Right ventricle myocardium superior (tissue), 1 donor: ENCODE data around the gene MUL1. TPM values are rescaled to one million over a fixed set of nuclear protein-coding genes. Genes with fewer than 3 reads are reported as not detected.

Experiments
- ATAC-seq: fragments of 200-7000 bp; cut with Tn5 transposase; one replicate; pipeline ENCODE4 v1.9.1; 2020; ENCODE audit warnings: mild to moderate bottlenecking; ENCODE audit not compliant: poor library complexity
- DNase-seq: peaks from one replicate; pipeline ENCODE4 v3.0.0-alpha.2; 2020
- intact Hi-C: fragments of 100-400 bp; cut with DNase I; formaldehyde crosslinking; loops from one replicate; pipeline ENCODE4 v1.11.2; 2022
- total RNA-seq: library from RNA; stranded (reverse); fragmentation: NEBNext Ultra II Directional; extraction: Animal tissue kit (Norgen Biotek cat#: 25700); gene quantifications from one replicate; pipeline ENCODE4 v1.2.1, GENCODE V29; 2021
- donor health status: DM: no; HTN: yes; CAD: no; lungs with severe emphysema.

The MUL1 gene
- total RNA-seq, 1 donor from 2014 or later = 42.1 TPM

DNA sequence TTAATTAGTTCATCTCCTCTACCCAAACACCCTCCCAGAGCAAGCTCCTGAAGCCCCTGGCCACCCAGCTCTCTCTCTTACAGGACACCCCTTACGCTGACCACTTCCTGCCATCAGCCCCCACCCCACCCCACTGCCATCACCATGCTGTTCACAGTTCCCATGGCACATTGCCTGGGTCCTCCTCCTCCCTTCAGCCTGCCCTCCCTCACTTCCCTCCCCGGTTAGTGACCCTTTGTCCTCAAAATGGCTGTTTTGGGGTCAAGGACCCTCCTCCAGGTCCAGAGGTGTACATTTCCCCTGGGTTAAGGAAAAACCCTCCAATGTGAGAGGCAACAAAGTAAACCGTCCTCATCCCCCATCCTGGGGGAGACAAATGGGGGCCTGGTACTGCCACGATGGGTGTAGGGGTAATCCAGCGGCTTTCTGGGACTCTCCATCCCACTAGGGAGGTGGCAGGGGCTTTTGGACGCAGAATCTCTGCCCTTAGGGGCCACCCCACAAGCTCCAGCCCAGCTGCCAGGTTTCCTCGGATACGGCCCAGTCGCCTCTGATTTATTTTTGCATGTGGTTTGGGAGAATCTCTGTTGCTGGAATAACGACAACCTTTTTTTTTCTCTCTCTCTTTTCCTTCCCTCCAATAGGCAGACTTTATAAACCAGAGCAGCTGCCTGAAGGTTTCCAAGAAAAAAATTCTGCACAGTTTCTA lies 30.4 kb downstream of the MUL1 start:
- no peak for DNase-seq
- intact Hi-C loops = no loop called here
- no peak for ATAC-seq

DNA sequence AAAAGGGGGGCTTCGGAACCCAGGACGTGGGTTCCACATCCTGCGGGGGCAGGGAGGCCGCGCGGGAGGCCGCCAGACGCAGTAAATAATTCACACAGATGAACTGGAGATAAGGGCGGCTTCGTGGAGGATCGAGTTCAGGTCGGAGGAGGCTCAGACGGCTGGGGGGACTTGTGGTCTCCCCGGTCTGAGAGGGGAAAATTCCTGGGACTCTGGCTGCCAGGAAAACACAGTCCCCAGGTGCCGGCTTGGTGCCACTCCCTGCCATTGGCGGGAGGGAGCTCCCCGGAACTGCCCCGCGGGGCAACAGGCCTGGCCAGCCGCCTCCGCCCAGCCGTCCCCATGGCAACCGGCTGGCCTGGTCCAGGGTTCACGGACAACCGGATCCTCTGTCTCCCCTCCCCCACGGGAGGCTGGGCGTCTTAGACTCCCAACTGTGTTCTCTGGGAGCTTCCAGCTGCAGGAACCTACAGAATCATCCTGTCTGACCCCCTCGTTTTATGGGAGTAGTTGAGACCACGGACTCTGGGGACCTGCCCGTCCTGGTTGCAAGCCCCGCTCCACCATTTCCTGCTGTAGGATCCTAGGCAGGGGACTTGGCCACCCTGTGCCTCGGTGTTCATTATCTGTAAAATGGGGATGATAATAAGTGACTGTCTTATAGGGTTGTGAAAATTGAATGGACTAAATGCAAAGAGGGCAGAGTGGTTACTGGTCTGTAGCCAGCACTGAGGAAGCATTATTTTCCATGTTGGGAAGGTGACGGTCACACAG lies 31.5 kb downstream of the MUL1 start:
- intact Hi-C loops = no loop called here
- DNase-seq (peak; percentile 70), ATAC-seq (peak; percentile 66)

DNA sequence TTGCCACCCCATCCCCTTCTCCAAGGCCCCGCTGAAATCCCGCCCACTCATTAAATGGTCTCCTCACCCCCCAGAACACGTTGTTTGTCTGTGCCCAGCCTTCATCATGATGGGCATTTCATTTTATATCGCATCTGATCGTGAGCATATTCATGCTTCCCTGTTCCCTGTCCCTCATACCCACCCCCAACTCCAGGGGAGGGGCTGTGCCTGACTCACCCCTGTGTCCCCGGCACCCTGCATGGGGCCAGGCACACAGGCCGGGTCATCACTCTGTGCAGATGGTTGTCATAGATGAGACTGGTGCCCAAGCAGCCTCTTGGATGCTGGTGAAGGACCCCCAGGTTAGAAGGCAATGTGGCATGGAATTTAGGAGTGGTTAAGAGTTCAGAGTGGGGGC lies 33.0 kb downstream of the MUL1 start:
- DNase-seq (no peak), ATAC-seq (no peak)
- intact Hi-C loops = no loop called here

DNA sequence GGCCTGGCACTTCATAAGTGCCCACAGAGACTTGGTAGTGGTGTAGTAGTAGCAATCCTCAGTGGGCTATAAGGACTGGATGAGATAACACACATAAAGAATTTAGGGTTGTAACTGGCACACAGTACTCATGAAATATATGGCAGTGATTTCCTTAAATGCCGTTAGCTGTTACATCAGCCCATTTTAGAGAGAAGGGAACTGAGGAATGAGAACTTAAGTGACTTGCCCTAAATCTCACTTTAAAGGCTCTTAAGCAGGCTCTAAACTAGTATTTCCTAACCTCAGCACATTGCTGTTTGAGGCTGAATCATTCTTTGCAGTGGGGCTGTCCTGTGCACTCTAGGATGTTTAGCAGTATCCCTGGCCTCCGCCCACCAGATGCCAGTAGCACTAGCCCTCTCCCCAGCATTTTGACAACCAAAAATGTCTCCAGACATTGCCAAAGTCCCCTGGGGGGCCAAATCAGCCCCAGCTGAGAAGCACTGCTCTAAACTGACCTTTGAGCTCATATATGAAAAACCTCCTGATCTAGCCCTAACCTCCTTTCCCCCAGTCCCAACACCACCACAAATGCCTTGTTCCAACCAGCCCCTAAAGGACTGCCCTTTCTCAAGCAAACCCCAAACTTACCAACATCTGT lies 33.5 kb downstream of the MUL1 start:
- ATAC-seq (no peak), DNase-seq (no peak)
- intact Hi-C loops = no loop called here

DNA sequence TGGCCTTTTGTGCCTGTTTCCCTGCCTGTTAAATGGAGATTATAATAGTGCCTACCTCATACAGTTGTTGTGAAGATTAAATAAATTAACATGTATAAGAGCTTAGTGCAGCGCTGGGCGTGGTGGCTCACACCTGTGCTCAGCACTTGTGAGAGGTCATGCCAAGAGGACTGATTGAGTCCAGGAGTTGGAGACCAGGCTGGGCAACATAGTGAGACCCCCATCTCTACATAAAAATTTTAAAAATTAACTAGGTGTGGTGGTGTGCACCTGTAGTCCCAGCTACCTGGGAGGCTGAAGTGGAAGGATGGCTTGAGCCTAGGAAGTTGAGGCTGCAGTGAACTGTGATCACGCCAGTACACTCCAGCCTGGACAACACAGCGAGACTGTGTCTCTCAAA lies 34.1 kb downstream of the MUL1 start:
- DNase-seq (no peak), ATAC-seq (no peak)
- intact Hi-C loops = no loop called here

DNA sequence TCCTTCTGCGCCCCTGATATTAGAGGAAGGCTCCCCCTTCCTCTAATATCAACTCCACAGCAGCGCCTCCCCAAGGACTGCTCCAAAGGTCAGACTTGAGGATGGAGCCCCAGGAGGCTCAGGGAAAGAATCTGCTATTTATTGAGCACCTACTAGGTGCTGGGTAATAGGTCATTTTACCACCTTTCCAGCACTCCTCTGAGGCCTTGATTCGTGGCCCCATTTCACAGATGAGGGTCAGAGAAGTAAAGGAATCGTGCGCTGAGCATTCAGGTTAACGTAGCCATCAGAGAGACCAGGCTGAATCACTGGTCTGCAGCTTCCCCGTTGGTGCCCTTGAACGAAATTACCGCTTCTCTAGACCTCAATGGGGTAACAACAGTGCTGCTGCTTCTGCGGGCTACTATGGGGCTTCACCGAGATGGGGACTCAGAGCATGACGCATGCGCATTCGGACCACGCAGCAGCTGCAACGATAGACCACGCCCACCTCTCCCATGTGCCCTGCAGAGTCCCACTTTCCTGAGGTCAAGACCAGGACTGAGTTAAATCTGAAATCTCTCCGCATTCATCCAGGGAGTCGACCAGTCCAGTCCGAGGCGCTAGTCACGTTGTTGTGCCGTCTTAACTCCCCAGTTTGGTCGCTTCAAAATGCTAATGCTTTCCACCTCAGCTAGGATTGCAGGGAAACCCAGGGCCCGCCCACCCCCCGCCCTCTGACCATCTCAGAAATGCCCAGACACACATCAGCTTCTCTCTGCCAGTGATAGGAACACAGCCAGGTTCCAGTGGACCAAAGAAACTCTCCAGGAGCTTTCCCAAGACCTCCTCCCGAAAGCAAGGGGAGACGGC lies 34.9 kb downstream of the MUL1 start:
- ATAC-seq (peak; percentile 75), DNase-seq (peak; percentile 83)
- intact Hi-C loops = no loop called here

DNA sequence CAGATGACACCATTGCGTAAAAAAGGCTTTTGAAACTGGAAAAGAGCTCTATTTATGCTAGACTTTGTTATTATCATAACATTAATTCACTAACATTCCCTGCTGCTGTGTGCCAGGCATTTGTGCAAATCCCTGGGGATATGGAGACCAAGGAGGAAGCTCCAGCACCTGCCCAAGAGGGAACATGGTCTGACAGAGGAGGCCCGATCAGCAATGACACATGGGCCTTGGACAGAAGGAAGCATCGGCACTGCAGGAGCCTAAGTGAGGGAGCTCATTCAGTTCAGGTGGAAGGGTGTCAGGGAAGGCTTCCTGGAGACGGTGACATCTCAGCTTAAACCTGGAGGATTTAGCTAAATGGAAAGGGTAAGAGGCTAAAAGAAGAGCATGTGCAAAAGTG lies 35.8 kb downstream of the MUL1 start:
- ATAC-seq (no peak), DNase-seq (no peak)
- intact Hi-C loops = no loop called here

DNA sequence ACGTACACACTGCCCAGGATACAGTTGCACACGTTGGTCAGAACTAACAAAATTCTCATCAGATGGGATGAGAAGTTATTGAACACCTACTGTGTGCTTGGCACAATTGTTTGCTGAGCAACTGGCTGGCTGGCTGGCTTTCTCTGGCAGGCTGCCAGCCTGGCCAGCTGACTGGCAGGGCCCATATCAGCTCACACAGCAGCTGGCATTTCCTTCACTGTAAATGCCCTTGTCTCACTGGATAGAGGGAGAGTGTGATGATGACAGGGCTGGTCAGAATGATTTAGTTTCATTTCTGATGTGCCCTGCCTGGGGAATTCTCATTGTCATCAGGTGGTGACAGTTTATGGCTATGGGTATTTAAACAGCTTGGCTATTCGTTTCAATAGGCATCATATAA lies 37.8 kb downstream of the MUL1 start:
- DNase-seq = no peak
- intact Hi-C loops = no loop called here

DNA sequence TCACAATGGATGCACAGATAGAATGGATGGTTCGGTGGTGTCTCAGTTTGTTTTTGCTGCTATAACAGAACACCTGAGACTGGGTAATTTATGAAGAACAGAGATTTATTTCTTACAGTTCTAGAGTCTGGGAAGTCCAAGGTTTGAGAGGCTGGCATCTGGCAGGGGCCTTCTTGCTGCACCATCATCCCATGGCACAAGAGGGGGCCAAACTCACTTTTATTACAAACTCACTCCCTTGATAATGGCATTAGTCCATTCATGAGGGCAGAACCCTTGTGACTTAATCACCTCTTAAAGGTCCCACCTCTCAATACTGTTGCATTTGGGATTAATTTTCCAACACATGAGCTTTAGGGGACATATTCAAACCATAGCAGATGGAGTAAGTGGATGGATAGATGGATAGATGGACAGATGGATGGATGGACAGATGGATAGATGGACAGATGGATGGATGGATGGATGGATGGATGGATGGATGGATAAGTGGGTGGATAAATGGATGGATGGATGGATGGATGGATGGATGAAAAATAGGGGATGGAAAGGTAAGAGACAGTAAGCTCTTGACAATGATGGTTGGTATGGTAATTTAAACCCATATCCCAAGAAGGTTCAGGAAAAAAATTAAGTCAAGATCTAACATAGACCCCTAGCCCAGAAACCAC lies 38.4 kb downstream of the MUL1 start:
- intact Hi-C loops = no loop called here
- DNase-seq (no peak), ATAC-seq (no peak)

More for the DNA sequence above, 37.8 kb downstream of the MUL1 start:
- peak; percentile 42 for ATAC-seq

DNA sequence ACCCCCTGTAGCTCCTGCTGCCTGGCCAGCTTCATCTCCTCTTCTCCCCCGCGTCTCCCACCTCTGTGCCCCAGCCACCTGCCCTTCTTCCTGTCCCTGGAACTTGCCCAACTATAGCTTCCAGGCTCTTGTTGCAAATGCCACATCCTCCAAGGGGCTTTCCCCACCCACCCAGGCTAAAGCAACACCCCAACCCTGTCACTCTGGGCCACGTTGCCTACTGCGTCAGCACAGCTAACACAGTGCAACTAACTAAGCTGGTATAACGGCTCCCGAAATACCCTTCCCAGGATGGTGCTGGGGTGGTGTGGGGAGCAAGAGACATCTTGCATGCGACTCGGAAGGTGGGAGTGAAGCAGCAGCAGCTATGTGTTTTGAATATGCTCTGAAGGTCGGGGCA lies 41.7 kb downstream of the MUL1 start:
- intact Hi-C loops = no loop called here
- no peak for ATAC-seq
- no peak for DNase-seq

DNA sequence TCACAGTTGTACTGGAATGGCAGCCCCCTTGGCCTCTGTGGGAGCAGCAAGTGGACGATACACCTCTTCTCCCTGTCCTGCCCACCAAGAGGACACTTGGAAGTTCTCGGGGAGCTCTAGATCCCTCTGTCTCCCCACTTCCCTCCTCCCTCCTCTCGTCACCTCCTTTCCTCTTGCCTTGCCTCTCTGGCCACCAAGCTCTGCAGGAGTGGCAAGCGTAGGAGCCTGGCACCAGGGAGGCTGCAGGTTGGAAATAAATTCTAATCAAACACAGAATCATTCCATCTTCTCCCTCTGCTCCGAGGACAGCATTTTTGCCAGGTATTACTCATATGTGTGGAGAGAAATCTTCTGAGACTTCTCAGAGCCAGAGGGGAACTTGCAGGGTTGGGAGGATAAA lies 42.8 kb downstream of the MUL1 start:
- intact Hi-C loops = no loop called here
- ATAC-seq (no peak), DNase-seq (no peak)

DNA sequence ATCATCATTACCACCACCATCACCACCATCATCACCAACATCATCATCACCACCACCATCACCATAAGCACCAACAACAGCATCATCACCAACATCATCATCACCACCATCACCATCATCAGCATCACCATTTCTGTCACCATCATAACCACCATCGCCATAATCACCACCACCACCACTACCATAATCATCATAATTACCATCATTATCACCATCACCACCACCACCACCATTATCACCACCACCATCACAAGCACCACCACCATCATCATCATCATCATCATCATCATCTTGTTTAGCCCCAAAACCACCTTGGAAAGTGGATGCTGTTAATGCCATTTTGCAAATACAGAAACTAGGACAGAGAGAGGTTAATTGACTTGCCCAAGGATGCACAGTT lies 44.4 kb downstream of the MUL1 start:
- intact Hi-C loops = no loop called here
- ATAC-seq (no peak), DNase-seq (no peak)

DNA sequence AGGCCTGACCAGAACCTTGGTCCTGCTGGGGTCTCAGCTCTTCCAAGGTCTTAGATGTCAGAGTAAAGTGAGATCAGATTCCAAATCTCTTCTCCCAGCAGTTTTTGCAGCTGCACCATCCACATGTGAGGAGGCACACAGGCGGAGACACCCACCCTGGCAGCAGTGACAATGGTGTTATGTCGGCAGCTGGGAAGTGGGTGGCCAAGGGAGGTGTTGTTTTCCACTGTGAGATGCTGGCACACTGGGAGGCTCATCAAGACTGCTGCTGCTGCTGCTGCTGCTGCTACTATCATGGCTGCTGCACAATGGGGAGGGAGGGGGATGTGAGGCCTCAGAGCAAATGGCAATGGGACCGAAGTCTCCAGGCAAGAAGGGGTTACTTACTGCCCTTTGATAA lies 45.6 kb downstream of the MUL1 start:
- intact Hi-C loops = no loop called here
- DNase-seq = no peak
- no peak for ATAC-seq

DNA sequence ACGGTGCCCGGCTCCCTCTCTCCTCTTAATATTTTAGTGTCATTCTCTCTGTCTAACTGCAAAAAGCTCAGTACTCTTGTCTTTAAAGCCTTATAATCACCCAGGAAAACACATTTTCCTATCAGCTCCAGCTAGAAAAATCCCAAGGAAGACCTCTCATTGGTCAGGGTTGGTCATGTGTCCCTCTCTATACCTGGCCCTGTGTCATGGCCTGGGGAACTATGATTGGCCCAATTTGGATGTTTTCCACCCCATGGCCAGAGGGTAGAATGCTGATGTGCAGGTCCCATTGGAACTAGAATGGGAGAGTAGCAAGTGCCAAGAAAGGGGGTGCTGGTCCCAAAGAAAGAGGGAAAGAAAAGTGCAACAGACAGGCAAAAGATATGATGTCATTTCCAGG lies 49.2 kb downstream of the MUL1 start:
- ATAC-seq (no peak), DNase-seq (no peak)
- intact Hi-C loops = no loop called here

DNA sequence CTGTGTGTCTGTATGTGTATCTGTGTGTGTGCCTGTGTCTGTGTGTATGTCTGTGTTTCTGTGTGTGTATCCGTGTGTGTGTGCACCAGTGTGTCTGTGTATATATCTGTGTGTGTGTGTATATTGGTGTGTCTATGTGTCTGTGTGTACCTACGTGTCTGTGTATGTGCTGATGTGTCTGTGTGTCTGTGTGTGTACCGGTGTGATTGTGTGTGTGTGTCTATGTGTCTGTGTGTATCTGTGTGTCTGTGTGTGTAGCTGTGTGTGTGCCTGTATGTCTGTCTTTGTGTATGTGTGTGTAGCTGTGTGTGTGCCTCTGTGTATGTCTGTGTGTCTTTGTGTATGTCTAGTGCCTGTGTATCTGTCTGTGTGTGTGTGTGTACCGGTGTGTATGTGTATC lies 53.9 kb downstream of the MUL1 start:
- no peak for DNase-seq
- no peak for ATAC-seq
- intact Hi-C loops = no loop called here

DNA sequence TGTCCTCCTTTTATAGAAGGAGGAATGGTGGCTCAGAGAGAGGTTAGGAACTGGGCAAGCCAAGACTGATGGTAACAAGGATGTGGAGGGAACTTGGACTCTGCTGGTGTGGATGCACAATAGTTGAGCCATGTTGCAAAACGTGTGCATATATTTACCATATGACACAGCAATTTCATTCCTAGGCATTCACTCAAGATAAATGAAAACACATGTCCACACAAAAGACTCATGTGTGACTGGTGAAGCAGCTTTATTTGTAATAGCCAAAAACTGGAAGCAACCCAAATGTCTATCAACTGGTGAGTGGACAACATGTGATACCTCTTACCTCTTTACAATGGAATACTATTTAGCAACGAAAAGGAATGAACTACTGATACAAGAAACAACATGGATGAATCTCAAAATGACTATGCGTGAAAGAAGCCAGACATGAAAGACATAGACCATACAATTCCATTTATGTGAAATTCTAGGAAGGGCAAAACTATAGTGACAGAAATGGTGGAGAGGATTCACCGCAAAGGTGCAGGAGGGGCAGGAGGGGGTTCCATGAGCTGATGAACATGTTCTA lies 58.1 kb downstream of the MUL1 start:
- intact Hi-C loops = no loop called here
- DNase-seq = no peak

More for the DNA sequence above, 58.1 kb downstream of the MUL1 start:
- no peak for ATAC-seq
